Ectodermal cell (in vitro differentiated cells): Measurements from ENCODE around the gene BIK.

Source experiments
- H3K27ac ChIP-seq: 2 replicates; pipeline ENCODE4 v1.7.0; 2013; ENCODE audit warnings: mild to moderate bottlenecking, low read depth, low read length; ENCODE audit not compliant: insufficient read depth, poor library complexity, severe bottlenecking
- H3K27me3 ChIP-seq: 2 replicates; pipeline ENCODE4 v1.7.0; 2013; ENCODE audit warnings: mild to moderate bottlenecking, low read length; ENCODE audit not compliant: insufficient read depth, control insufficient read depth, poor library complexity, severe bottlenecking
- H3K36me3 ChIP-seq: one replicate; pipeline ENCODE4 v1.7.0; 2013; ENCODE audit warnings: low read length; ENCODE audit not compliant: control insufficient read depth, insufficient read depth
- H3K4me1 ChIP-seq: one replicate; pipeline ENCODE4 v1.7.0; 2013; ENCODE audit warnings: low read length; ENCODE audit not compliant: control insufficient read depth, insufficient read depth
- H3K4me3 ChIP-seq: 2 replicates; pipeline ENCODE4 v1.7.0; 2013; ENCODE audit warnings: low read depth, low read length, control low read depth; ENCODE audit not compliant: insufficient read depth
- H3K9me3 ChIP-seq: 2 replicates; pipeline ENCODE4 v1.7.0; 2013; ENCODE audit warnings: mild to moderate bottlenecking, low read length, moderate library complexity; ENCODE audit not compliant: control insufficient read depth
- WGBS, 2 experiments: methylation state at CpG; one replicate each; pipeline ENCODE4 v1.1.7; 2013; ENCODE audit warnings: missing lambda C conversion rate in 2 of 2; 5-methylcytosine and 5-hydroxymethylcytosine counted together

The BIK gene

GRCh38 chr22:43176090-43176489 lies 65.5 kb downstream of the BIK start:
- no peaks in the 10 kb centered on the region for H3K4me1 ChIP-seq
- H3K9me3 ChIP-seq = no peaks in the 10 kb centered on the region
- no peak overlapping the region for H3K27ac ChIP-seq
- no peak overlapping the region for H3K4me3 ChIP-seq
- 92 to 93% methylated on average over 15 of the region's 15 CpGs for WGBS, 2 experiments
- H3K36me3 ChIP-seq = peaks cover 39% of the 10 kb centered on the region
- H3K27me3 ChIP-seq = no peaks in the 10 kb centered on the region

- Histone ChIP-seq H3K27ac (no peak overlapping the region), H3K4me1 (no peaks in the 10 kb centered on the region), H3K27me3 (no peaks in the 10 kb centered on the region), H3K4me3 (no peak overlapping the region), H3K36me3 (peaks cover 37% of the 10 kb centered on the region), H3K9me3 (no peaks in the 10 kb centered on the region)
- 92 to 95% methylated on average over 7 of the region's 7 CpGs for WGBS, 2 experiments
Observed at GRCh38 chr22:43177479-43177878, 66.9 kb downstream of the BIK start.
